ENCODE measurements around the gene ATP11B. TPM values are rescaled to one million over a fixed set of nuclear protein-coding genes. Genes with fewer than 3 reads are reported as not detected.

The ATP11B gene
- total RNA-seq, 2 donors from 2014 or later: 68.8 to 68.9 TPM

DNA sequence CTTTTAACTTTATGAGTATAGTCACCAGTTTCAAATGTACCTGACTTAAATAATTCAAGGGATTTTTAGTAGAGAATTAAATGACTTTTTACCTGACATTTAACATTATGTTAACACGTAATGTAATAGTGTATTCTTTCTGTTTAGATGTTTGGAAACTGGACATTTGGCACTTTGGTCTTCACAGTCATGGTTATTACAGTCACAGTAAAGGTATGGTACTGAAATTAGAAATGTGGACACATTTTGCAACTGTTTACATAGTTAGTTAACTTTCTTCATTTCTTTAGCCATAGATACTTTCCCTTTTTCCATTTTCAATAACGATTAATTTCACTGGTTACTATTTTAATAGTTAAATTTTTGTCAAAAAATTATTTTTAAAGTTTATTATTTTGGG, 103.2 kb downstream of the ATP11B start:
- no peak for DNase-seq (ENCODE audit: low spot score)
- H3K4me1 ChIP-seq (ENCODE audit: control insufficient read depth in 1 of 2, low read depth in 2 of 2): peaks cover 0 to 8% of the 10 kb centered on the region in 2 donors
- H3K27ac ChIP-seq: no peak overlapping the region
- H3K9me3 ChIP-seq: no peaks in the 10 kb centered on the region
- no peak for ATAC-seq (ENCODE audit: insufficient number of reproducible peaks, low FRiP score, low read depth)
- H3K27me3 ChIP-seq (replicated peaks; ENCODE audit: insufficient read depth): no peaks in the 10 kb centered on the region
- TF ChIP-seq, protein P1, sequence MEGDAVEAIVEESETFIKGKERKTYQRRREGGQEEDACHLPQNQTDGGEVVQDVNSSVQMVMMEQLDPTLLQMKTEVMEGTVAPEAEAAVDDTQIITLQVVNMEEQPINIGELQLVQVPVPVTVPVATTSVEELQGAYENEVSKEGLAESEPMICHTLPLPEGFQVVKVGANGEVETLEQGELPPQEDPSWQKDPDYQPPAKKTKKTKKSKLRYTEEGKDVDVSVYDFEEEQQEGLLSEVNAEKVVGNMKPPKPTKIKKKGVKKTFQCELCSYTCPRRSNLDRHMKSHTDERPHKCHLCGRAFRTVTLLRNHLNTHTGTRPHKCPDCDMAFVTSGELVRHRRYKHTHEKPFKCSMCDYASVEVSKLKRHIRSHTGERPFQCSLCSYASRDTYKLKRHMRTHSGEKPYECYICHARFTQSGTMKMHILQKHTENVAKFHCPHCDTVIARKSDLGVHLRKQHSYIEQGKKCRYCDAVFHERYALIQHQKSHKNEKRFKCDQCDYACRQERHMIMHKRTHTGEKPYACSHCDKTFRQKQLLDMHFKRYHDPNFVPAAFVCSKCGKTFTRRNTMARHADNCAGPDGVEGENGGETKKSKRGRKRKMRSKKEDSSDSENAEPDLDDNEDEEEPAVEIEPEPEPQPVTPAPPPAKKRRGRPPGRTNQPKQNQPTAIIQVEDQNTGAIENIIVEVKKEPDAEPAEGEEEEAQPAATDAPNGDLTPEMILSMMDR (IDR thresholded peaks at IDR 0.05): no peak
- H3K36me3 ChIP-seq: no peaks in the 10 kb centered on the region
- no peak overlapping the region for H3K4me3 ChIP-seq

DNA sequence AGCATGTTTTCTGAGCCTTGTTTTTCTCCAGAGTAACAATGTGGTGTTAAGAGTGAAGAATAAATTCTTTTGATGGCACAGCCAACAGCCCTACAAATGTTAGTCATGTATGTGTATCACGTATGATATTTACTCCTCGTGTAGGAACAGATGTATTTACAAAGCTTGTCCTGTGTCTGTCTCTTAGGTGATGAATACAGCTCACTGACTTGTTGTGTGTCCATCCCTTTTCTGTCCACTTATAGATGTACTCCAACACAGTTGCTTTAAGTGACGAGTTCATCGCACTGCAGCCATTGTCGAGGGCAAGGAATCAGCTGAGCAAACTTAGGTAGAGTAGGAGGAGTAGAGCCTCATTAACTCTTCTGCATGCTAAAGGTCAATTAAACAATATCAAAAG, 108.9 kb downstream of the ATP11B start:
- no peaks in the 10 kb centered on the region for H3K9me3 ChIP-seq

DNA sequence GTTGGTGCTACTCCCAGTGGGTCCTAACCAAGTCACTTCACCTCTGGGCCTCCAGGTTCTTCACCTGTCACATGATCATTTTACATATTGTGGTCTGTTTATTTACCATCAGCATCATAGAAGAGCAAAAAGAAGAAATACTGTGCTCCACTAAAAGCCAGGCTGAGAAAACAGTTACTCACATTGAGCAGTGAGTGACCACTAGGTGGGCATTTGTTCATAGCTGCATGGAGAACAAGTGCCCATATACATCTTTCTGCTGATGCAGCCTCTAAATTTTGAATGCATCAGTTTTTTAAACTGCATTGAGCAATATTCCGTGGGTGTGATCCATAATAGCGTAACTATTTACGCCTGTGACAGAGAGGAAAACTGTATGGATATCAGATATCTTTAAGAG, 110.9 kb downstream of the ATP11B start:
- Histone ChIP-seq H3K36me3 (no peaks in the 10 kb centered on the region), H3K27me3 (replicated peaks; ENCODE audit: insufficient read depth) (no peaks in the 10 kb centered on the region), H3K27ac (no peak overlapping the region), H3K4me3 (no peak overlapping the region), H3K9me3 (no peaks in the 10 kb centered on the region), H3K4me1 (ENCODE audit: control insufficient read depth in 1 of 2, low read depth in 2 of 2) (no peaks in the 10 kb centered on the region)
- TF ChIP-seq, protein P1 (IDR thresholded peaks at IDR 0.05): no peak
- no peak for ATAC-seq (ENCODE audit: insufficient number of reproducible peaks, low FRiP score, low read depth)
- no peak for DNase-seq (ENCODE audit: low spot score)

More for the DNA sequence above, 108.9 kb downstream of the ATP11B start:
- Histone ChIP-seq H3K27ac (no peak overlapping the region), H3K27me3 (replicated peaks; ENCODE audit: insufficient read depth) (no peaks in the 10 kb centered on the region), H3K36me3 (no peaks in the 10 kb centered on the region), H3K4me3 (no peak overlapping the region), H3K4me1 (ENCODE audit: control insufficient read depth in 1 of 2, low read depth in 2 of 2) (no peaks in the 10 kb centered on the region)
- DNase-seq (ENCODE audit: low spot score) (no peak), ATAC-seq (ENCODE audit: insufficient number of reproducible peaks, low FRiP score, low read depth) (no peak)
- TF ChIP-seq, protein P1 (IDR thresholded peaks at IDR 0.05): no peak

DNA sequence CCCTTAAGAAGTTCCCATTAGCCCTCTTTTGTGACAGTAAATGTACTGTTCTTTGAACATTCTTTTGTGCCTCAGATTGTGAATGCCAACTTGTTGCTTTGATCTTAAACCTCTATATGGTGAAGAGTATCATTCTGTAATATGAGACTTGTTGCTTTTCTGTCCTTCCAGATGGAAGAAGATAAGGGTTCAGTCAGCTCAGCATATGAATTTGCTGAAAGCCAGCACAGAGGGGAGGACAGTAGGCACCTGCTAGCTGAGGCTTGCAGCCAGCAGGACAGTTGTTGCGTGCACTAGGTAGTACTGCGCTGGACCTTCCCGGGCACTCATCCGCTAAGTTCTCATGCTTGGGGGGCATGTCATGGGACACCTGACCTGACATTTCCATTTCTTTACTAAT, 112.3 kb downstream of the ATP11B start:
- Histone ChIP-seq H3K4me1 (ENCODE audit: control insufficient read depth in 1 of 2, low read depth in 2 of 2) (no peaks in the 10 kb centered on the region), H3K36me3 (no peaks in the 10 kb centered on the region), H3K27ac (no peak overlapping the region), H3K4me3 (no peak overlapping the region), H3K9me3 (no peaks in the 10 kb centered on the region), H3K27me3 (replicated peaks; ENCODE audit: insufficient read depth) (no peaks in the 10 kb centered on the region)
- TF ChIP-seq, protein P1 (IDR thresholded peaks at IDR 0.05): no peak
- ATAC-seq (ENCODE audit: insufficient number of reproducible peaks, low FRiP score, low read depth): no peak
- no peak for DNase-seq (ENCODE audit: low spot score)

DNA sequence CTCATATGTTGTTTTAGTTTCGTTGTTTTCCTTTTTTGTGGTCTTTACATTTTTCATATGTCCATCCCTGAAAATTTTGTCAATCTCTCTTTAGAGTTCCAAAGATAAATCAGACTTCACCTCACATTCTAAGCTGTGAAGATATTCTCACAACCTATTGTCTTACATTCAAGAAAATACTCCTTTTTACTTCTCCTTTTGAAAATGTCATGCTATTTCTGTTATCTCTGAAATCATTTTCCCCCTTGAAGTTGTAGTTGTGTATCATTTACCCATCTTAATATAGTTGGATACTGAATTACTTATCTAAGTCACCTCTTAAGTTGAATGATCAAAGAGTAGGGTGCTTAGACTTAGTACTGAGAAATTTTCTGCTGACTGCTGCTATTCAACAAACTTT, 112.7 kb downstream of the ATP11B start:
- H3K27me3 ChIP-seq (replicated peaks; ENCODE audit: insufficient read depth): no peaks in the 10 kb centered on the region
- DNase-seq (ENCODE audit: low spot score) (no peak), ATAC-seq (ENCODE audit: insufficient number of reproducible peaks, low FRiP score, low read depth) (no peak)
- no peak overlapping the region for H3K4me3 ChIP-seq
- TF ChIP-seq, protein P1 (IDR thresholded peaks at IDR 0.05): no peak
- no peaks in the 10 kb centered on the region for H3K4me1 ChIP-seq (ENCODE audit: control insufficient read depth in 1 of 2, low read depth in 2 of 2)
- H3K27ac ChIP-seq: no peak overlapping the region
- no peaks in the 10 kb centered on the region for H3K36me3 ChIP-seq
- H3K9me3 ChIP-seq: no peaks in the 10 kb centered on the region

All from thoracic aorta (tissue), 2 donors.